ENCODE results near the gene DNM3. TPM values are rescaled to one million over a fixed set of nuclear protein-coding genes. Genes with fewer than 3 reads are reported as not detected.
A peak's percentile ranks its signal among the peaks of the same experiment; 100 is the strongest.

Gene DNM3
- total and polyA plus RNA-seq, 9 donors, result 2.2 to 7.0 (median 3.9) TPM

DNA sequence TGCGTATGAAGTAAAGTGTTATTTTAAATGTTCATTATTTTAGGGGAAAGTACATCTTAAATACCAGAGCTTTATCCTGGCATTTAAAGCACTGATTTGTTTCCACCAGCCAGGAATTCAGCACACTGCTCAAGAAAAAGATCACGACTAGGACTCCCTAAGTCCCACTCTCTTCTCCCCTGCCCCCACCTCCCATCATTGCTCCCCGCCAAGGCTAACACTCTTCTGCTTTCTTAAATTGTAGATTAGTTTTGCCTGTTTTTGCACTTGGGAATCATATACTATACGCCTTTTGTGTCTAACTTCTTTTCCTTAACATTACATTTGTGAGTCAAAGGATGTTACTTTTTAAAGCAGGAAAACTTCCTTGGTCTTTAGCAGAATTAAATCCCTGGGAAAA lies 541.7 kb downstream of the DNM3 start:
- Histone ChIP-seq H3K36me3 (ENCODE audit: control insufficient read depth, insufficient read depth, low read length) (no peaks in the 10 kb centered on the region), H3K27me3 (ENCODE audit: control insufficient read depth, insufficient read depth, low read length) (no peaks in the 10 kb centered on the region), H3K4me3 (ENCODE audit: low read length) (no peak overlapping the region), H3K4me1 (ENCODE audit: control insufficient read depth, insufficient read depth, low read length) (peaks cover 15% of the 10 kb centered on the region), H3K27ac (ENCODE audit: low read length) (peak overlapping the region; percentile 91), H3K9me3 (replicated peaks; ENCODE audit: control insufficient read depth, low read depth, low read length) (no peaks in the 10 kb centered on the region)
- no CpG with 5 or more reads among the region's 4 CpGs for WGBS (ENCODE audit: insufficient coverage)
- peak; percentile 80 for DNase-seq

DNA sequence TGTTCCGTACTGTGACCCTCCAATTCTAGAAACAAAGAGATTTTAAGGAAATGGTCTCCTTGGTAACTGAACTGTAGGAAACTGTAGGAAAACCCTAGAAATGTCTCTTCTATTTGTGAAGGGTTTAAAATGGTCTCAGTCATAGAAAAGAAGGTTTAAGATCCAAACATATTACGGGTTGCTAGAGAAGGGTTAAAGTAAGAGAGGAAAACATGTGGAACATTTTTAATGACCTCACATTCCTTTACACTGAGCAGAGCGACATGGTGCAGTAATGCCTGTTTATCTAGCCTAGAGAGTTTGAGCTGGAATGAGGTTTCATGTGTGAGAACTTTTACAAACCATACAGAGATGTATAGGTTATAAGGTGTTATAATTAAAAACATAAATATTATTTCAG lies 542.2 kb downstream of the DNM3 start:
- DNase-seq, result peak; percentile 87
- no peaks in the 10 kb centered on the region for H3K36me3 ChIP-seq (ENCODE audit: control insufficient read depth, insufficient read depth, low read length)
- H3K9me3 ChIP-seq (replicated peaks; ENCODE audit: control insufficient read depth, low read depth, low read length), result no peaks in the 10 kb centered on the region
- no peak overlapping the region for H3K4me3 ChIP-seq (ENCODE audit: low read length)
- peaks cover 15% of the 10 kb centered on the region for H3K4me1 ChIP-seq (ENCODE audit: control insufficient read depth, insufficient read depth, low read length)
- H3K27ac ChIP-seq (ENCODE audit: low read length), result peak overlapping the region; percentile 91
- H3K27me3 ChIP-seq (ENCODE audit: control insufficient read depth, insufficient read depth, low read length), result no peaks in the 10 kb centered on the region
- WGBS (ENCODE audit: insufficient coverage), result no CpG with 5 or more reads among the region's 3 CpGs

DNA sequence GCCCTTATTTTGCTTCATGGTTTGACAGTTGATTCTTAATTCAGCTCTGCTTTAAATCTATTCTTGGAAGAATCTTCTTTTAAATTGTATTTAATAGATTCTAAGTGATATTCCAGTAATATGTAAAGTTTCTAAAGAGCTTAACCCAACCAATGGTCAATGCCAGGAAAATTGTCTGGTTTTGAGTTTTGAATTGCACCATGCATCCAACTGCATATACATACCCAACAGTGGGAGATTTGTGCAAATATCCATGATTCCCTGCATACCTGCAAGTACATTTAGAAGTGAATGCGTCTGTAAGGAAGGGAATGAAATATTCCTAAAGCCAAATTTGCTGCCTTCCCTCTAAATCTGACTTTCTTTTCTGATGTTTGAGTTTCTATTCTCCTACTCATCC lies 543.4 kb downstream of the DNM3 start:
- no peaks in the 10 kb centered on the region for H3K36me3 ChIP-seq (ENCODE audit: control insufficient read depth, insufficient read depth, low read length)
- H3K4me3 ChIP-seq (ENCODE audit: low read length), result no peak overlapping the region
- peak; percentile 89 for DNase-seq
- H3K9me3 ChIP-seq (replicated peaks; ENCODE audit: control insufficient read depth, low read depth, low read length), result no peaks in the 10 kb centered on the region
- peaks cover 15% of the 10 kb centered on the region for H3K4me1 ChIP-seq (ENCODE audit: control insufficient read depth, insufficient read depth, low read length)
- H3K27me3 ChIP-seq (ENCODE audit: control insufficient read depth, insufficient read depth, low read length), result no peaks in the 10 kb centered on the region
- H3K27ac ChIP-seq (ENCODE audit: low read length), result peak overlapping the region; percentile 91
- WGBS (ENCODE audit: insufficient coverage), result no CpG with 5 or more reads among the region's 1 CpG

DNA sequence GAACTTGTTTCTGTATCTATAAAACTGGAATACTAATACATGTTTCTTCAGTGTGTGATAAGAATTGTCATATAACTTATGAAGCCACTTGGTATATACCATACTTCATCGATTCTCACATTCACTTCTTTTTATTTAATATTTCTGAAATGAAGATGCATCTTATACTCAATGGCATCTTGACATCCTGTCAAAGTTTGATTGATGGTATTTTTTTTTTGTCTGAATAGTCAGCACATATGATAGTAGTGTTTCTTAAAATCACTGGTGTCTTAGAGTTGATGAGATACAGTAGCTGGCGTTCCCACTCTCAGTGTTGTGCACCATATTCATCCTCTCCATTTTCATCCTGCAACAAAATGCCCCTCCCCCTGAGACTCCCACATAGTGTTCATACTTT lies 544.7 kb downstream of the DNM3 start:
- peaks cover 24% of the 10 kb centered on the region for H3K4me1 ChIP-seq (ENCODE audit: control insufficient read depth, insufficient read depth, low read length)
- H3K9me3 ChIP-seq (replicated peaks; ENCODE audit: control insufficient read depth, low read depth, low read length), result no peaks in the 10 kb centered on the region
- H3K4me3 ChIP-seq (ENCODE audit: low read length), result no peak overlapping the region
- no CpG with 5 or more reads among the region's 2 CpGs for WGBS (ENCODE audit: insufficient coverage)
- H3K27me3 ChIP-seq (ENCODE audit: control insufficient read depth, insufficient read depth, low read length), result no peaks in the 10 kb centered on the region
- no peak overlapping the region for H3K27ac ChIP-seq (ENCODE audit: low read length)
- no peaks in the 10 kb centered on the region for H3K36me3 ChIP-seq (ENCODE audit: control insufficient read depth, insufficient read depth, low read length)
- no peak for DNase-seq

DNA sequence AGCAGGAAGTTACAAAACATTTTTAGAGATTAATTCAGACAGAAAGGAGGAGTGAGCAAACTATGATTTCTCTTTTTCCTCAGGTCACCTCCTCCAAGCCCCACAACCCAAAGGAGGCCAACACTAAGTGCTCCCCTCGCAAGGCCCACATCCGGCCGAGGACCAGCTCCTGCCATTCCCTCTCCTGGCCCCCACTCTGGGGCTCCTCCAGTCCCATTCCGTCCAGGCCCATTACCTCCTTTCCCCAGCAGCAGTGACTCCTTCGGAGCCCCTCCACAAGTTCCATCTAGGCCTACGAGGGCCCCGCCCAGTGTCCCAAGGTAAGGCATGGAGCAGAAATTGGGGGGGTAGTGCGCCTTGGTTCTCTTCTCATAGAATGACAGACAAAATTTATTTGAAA lies 547.2 kb downstream of the DNM3 start:
- H3K9me3 ChIP-seq (replicated peaks; ENCODE audit: control insufficient read depth, low read depth, low read length), result no peaks in the 10 kb centered on the region
- peaks cover 19% of the 10 kb centered on the region for H3K4me1 ChIP-seq (ENCODE audit: control insufficient read depth, insufficient read depth, low read length)
- H3K4me3 ChIP-seq (ENCODE audit: low read length), result no peak overlapping the region
- H3K36me3 ChIP-seq (ENCODE audit: control insufficient read depth, insufficient read depth, low read length), result no peaks in the 10 kb centered on the region
- 80% methylated on average over 3 of the region's 8 CpGs for WGBS (ENCODE audit: insufficient coverage)
- DNase-seq, result no peak
- H3K27ac ChIP-seq (ENCODE audit: low read length), result no peak overlapping the region
- no peaks in the 10 kb centered on the region for H3K27me3 ChIP-seq (ENCODE audit: control insufficient read depth, insufficient read depth, low read length)

DNA sequence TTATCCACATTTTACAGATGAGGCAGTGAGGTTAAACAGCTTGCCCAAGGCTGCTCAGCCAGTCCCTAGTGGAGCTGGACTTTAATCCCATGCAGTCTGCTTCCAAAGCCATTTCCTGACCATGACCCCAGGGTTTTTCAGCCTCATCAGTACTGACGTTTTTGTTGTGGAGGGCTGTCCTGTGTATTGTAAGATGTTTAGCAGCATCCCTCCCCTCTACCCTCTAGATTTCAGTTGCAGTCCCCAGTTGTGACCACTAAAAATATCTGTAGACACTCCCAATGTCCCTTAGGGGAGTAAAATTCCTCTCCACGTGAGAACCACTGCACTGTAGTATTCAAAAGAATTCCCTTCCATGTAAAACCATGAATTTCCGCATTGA lies 549.0 kb downstream of the DNM3 start:
- H3K36me3 ChIP-seq (ENCODE audit: control insufficient read depth, insufficient read depth, low read length), result no peaks in the 10 kb centered on the region
- peak overlapping the region; percentile 93 for H3K27ac ChIP-seq (ENCODE audit: low read length)
- no peaks in the 10 kb centered on the region for H3K27me3 ChIP-seq (ENCODE audit: control insufficient read depth, insufficient read depth, low read length)
- H3K4me1 ChIP-seq (ENCODE audit: control insufficient read depth, insufficient read depth, low read length), result peaks cover 15% of the 10 kb centered on the region
- DNase-seq, result peak; percentile 58
- H3K9me3 ChIP-seq (replicated peaks; ENCODE audit: control insufficient read depth, low read depth, low read length), result no peaks in the 10 kb centered on the region
- no CpG with 5 or more reads among the region's 3 CpGs for WGBS (ENCODE audit: insufficient coverage)
- H3K4me3 ChIP-seq (ENCODE audit: low read length), result no peak overlapping the region

DNA sequence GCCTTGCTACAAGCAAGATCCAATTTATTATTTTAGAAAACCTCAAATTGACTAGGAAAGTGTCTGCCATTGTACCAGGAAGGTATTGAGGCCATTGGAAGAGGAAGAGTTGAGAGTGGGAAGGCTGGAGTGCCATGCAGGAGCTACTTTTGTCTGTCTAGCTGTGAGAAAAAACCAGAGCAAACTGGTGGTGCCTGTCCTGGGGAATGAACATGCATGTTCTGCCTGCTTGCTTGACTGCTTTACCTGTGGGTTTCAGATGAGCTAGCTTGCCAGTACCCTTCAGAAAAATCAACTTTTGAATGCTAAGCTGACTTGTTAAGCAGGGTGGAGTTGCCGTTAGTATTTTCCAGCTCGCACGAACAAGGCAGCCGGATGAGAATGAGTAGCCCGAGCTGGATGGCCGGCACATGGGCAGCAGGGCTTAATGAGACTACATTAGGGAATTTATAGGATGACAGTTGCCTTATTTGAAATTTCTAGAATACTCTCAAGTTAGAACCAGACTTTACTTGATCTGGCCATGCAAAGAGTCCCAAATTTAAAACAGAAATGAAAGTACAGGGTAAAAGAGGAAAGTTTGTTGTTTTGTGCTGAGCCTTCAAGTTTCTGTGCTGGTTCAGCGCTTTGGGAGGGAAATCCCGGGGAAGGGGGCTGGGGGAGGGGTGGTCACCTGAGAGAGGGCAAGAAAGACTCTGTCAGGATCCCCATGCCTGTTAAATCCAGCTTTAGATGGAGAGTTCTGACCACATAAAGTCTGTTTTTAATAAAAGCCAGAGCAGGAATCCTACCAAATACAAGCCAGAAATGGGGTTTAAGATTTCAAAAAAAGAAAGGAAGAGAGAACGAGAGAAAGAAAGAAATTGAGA lies 549.6 kb downstream of the DNM3 start:
- H3K4me1 ChIP-seq (ENCODE audit: control insufficient read depth, insufficient read depth, low read length), result peaks cover 15% of the 10 kb centered on the region

DNA sequence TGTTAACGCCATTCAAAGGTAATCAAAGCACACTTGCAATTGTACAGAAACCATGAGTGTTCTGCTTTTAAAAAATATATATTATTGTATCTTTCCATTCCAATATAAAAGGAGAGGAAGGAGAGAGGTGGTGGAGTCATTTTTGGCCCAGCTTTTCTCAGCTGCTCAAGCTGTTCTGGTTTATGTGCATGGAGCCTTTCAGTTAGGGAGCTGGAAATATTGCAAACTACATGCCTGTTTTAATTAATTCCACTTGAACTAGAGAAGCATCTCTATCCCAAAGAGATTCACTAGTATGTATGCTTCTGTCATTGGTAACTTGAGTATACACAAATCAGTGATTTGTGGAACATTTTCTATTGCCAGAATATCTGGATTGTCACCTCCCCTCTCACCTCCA lies 550.7 kb downstream of the DNM3 start:
- WGBS (ENCODE audit: insufficient coverage), result no CpG with 5 or more reads among the region's 1 CpG
- Histone ChIP-seq H3K4me3 (ENCODE audit: low read length) (no peak overlapping the region), H3K4me1 (ENCODE audit: control insufficient read depth, insufficient read depth, low read length) (peaks cover 15% of the 10 kb centered on the region), H3K9me3 (replicated peaks; ENCODE audit: control insufficient read depth, low read depth, low read length) (no peaks in the 10 kb centered on the region), H3K36me3 (ENCODE audit: control insufficient read depth, insufficient read depth, low read length) (no peaks in the 10 kb centered on the region), H3K27ac (ENCODE audit: low read length) (peak overlapping the region; percentile 93), H3K27me3 (ENCODE audit: control insufficient read depth, insufficient read depth, low read length) (no peaks in the 10 kb centered on the region)
- DNase-seq, result peak; percentile 83

More for the DNA sequence above, 549.6 kb downstream of the DNM3 start:
- no peak overlapping the region for H3K4me3 ChIP-seq (ENCODE audit: low read length)
- DNase-seq, result peak; percentile 73
- H3K9me3 ChIP-seq (replicated peaks; ENCODE audit: control insufficient read depth, low read depth, low read length), result no peaks in the 10 kb centered on the region
- WGBS (ENCODE audit: insufficient coverage), result 51% methylated on average over 5 of the region's 9 CpGs
- peak overlapping the region; percentile 93 for H3K27ac ChIP-seq (ENCODE audit: low read length)
- no peaks in the 10 kb centered on the region for H3K36me3 ChIP-seq (ENCODE audit: control insufficient read depth, insufficient read depth, low read length)
- H3K27me3 ChIP-seq (ENCODE audit: control insufficient read depth, insufficient read depth, low read length), result no peaks in the 10 kb centered on the region

DNA sequence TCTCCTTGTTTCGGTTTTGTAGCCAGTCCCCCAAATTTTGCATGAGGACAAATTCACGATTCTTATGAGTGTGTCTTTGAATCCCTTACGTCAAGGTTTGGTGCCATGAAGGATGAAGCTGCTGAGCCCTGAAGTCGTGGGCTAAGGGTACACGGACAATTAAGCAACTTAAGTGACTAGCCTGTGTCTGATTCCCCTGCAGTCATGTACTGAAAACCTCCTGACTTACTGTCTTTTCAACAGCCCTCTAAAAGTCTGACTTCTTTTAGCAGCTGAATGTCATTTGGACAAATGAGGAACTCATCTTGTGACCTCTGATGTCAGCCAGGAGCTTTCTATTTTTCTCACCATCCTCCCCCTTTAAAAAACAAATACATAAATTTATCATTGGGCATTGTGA lies 552.1 kb downstream of the DNM3 start:
- Histone ChIP-seq H3K4me1 (ENCODE audit: control insufficient read depth, insufficient read depth, low read length) (peaks cover 15% of the 10 kb centered on the region), H3K27ac (ENCODE audit: low read length) (no peak overlapping the region), H3K36me3 (ENCODE audit: control insufficient read depth, insufficient read depth, low read length) (no peaks in the 10 kb centered on the region), H3K27me3 (ENCODE audit: control insufficient read depth, insufficient read depth, low read length) (no peaks in the 10 kb centered on the region), H3K4me3 (ENCODE audit: low read length) (no peak overlapping the region), H3K9me3 (replicated peaks; ENCODE audit: control insufficient read depth, low read depth, low read length) (no peaks in the 10 kb centered on the region)
- DNase-seq, result peak; percentile 67
- WGBS (ENCODE audit: insufficient coverage), result 83% methylated on average over 4 of the region's 5 CpGs

DNA sequence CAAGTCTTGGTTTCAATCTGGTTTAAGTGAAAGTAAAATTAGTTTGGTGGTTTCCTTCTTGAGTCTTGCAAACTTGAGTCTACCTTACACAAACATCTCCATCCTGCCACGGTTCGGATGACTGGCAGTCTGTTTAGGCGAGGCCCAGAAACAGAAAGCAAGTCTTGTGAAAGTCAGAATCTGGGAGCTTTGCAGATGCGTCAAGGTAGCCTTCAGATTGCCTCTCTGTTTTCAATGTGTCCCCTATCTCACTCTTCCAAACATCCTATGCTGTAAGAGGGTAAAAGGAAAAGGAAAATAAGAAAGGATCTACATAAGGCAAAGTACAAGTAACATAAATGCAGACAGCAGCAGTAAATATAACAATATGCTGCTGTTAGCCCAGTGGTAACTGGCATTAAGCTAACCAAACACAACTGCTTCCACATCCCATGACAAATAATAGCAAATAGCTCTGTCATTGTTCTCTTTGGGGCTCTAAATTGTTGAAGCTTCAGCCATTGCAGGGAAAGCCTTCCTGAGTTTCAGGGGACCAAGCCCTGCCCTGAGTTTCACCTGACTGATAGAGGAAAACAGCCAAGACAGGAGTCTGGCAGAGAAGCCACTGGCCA lies 552.9 kb downstream of the DNM3 start:
- H3K4me3 ChIP-seq (ENCODE audit: low read length), result no peak overlapping the region
- no peaks in the 10 kb centered on the region for H3K36me3 ChIP-seq (ENCODE audit: control insufficient read depth, insufficient read depth, low read length)
- H3K27me3 ChIP-seq (ENCODE audit: control insufficient read depth, insufficient read depth, low read length), result no peaks in the 10 kb centered on the region
- WGBS (ENCODE audit: insufficient coverage), result 80% methylated on average over 2 of the region's 4 CpGs
- H3K9me3 ChIP-seq (replicated peaks; ENCODE audit: control insufficient read depth, low read depth, low read length), result no peaks in the 10 kb centered on the region
- peak overlapping the region; percentile 31 for H3K27ac ChIP-seq (ENCODE audit: low read length)
- no peak for DNase-seq
- peaks cover 16% of the 10 kb centered on the region for H3K4me1 ChIP-seq (ENCODE audit: control insufficient read depth, insufficient read depth, low read length)

All from muscle of leg (tissue), 11 donors.